Epithelial cell of esophagus (primary cell): Measurements from ENCODE around the gene TTC9C.

ENCODE experiments used
- DNase-seq: peaks from one replicate; pipeline ENCODE4 v3.0.0; 2010; ENCODE audit warnings: low read depth
- H3K4me3 ChIP-seq: 2 replicates; pipeline ENCODE4 v1.5.1; 2011; ENCODE audit warnings: mild to moderate bottlenecking, low read length, control low read depth
- CTCF ChIP-seq: IDR thresholded peaks from 2 replicates; pipeline ENCODE4 v1.5.1; 2011; ENCODE audit warnings: low read depth, mild to moderate bottlenecking, low read length, control low read depth, inconsistent platforms; ENCODE audit not compliant: insufficient read depth; ENCODE audit errors: missing control alignments

Gene TTC9C

GRCh38 chr11:62771144-62772021 lies 43.1 kb downstream of the TTC9C start, which contains the start of gene TAF6L:
TAF6L (plus strand) TSS chr11:62771396; CDS start chr11:62775784, 4,388 bp downstream.
- peak within 1 kb of the TSS; percentile 65 for H3K4me3 ChIP-seq
- no peak for TF ChIP-seq CTCF
- peak; percentile 98 for DNase-seq

GRCh38 chr11:62774407-62774806 lies 46.1 kb downstream of the TTC9C start:
- H3K4me3 ChIP-seq, result no peak overlapping the region
- DNase-seq, result peak; percentile 53
- no peak for TF ChIP-seq CTCF

GRCh38 chr11:62775646-62776045 lies 47.4 kb downstream of the TTC9C start:
- no peak overlapping the region for H3K4me3 ChIP-seq
- no peak for TF ChIP-seq CTCF
- DNase-seq, result no peak

GRCh38 chr11:62777389-62777788 lies 49.1 kb downstream of the TTC9C start:
- no peak overlapping the region for H3K4me3 ChIP-seq
- no peak for TF ChIP-seq CTCF
- no peak for DNase-seq

- DNase-seq, result no peak
- no peak overlapping the region for H3K4me3 ChIP-seq
- no peak for TF ChIP-seq CTCF
Measured at GRCh38 chr11:62778441-62778840, 50.2 kb downstream of the TTC9C start.

- no peak overlapping the region for H3K4me3 ChIP-seq
- TF ChIP-seq CTCF, result no peak
- DNase-seq, result no peak
Measured at GRCh38 chr11:62782753-62783152, 54.5 kb downstream of the TTC9C start.

GRCh38 chr11:62786318-62787004 lies 58.2 kb downstream of the TTC9C start:
- H3K4me3 ChIP-seq, result peak overlapping the region; percentile 77
- DNase-seq, result peak; percentile 78
- peak; percentile 89 for TF ChIP-seq CTCF
